Measurements from ENCODE around the gene CAD.

GRCh38 chr2:27185331-27186026 is 31.7 kb upstream of the CAD start:
- TF ChIP-seq CTCF (conservative IDR thresholded peaks at IDR 0.05), result no peak
- TF ChIP-seq EZH2 (IDR thresholded peaks at IDR 0.05; ENCODE audit: low read depth), result no peak
